ENCODE results near the gene GTF2A1.

GRCh38 chr14:81198651-81199050 is 22.1 kb downstream of the GTF2A1 start:
- TF ChIP-seq CTCF (IDR thresholded peaks at IDR 0.05) (no peak), POLR2A (IDR thresholded peaks at IDR 0.05) (no peak)
